ENCODE data around the gene MAGEA3.

GRCh38 chrX:152733261-152733975 is 34.8 kb downstream of the MAGEA3 start, which contains the start of the genes CSAG1 and MAGEA12:
- TF ChIP-seq CTCF (IDR thresholded peaks at IDR 0.05) (no peak), POLR2AphosphoS5 (IDR thresholded peaks at IDR 0.05) (no peak)

All from breast epithelium (tissue), 3 donors.